ENCODE results near the gene SGCA. TPM values are rescaled to one million over a fixed set of nuclear protein-coding genes. Genes with fewer than 3 reads are reported as not detected.

Gene SGCA
- polyA plus RNA-seq, 6 donors from 2014 or later: 2.0 to 16.6 (median 3.5) TPM

GRCh38 chr17:50139185-50139783 is 26.5 kb upstream of the SGCA start:
- H3K4me3 Mint-ChIP-seq: no peak overlapping the region

GRCh38 chr17:50139950-50140885 is 25.6 kb upstream of the SGCA start:
- DNase-seq (peak; percentile 78), ATAC-seq (ENCODE audit: low read depth in 2 of 2) (peak; percentile 87 to 90)
- Mint-ChIP-seq H3K9me3 (no peaks in the 10 kb centered on the region), H3K27ac (peak overlapping the region in 5 of 6 donors; percentile 57 to 98 (median 89)), H3K4me1 (peaks cover 75 to 78% (median 77%) of the 10 kb centered on the region in 3 donors), H3K27me3 (no peaks in the 10 kb centered on the region), H3K36me3 (peaks cover 21 to 55% of the 10 kb centered on the region in 2 donors), H3K4me3 (peak overlapping the region in 7 of 8 donors; percentile 6 to 86 (median 70))

More at GRCh38 chr17:50139185-50139783, 26.5 kb upstream of the SGCA start:
- no peak for DNase-seq
- H3K4me1 Mint-ChIP-seq: peaks cover 66 to 69% (median 68%) of the 10 kb centered on the region in 3 donors
- no peaks in the 10 kb centered on the region for H3K9me3 Mint-ChIP-seq
- H3K27me3 Mint-ChIP-seq: no peaks in the 10 kb centered on the region
- peaks cover 16 to 46% of the 10 kb centered on the region in 2 donors for H3K36me3 Mint-ChIP-seq
- ATAC-seq (ENCODE audit: low read depth in 2 of 2): no peak
- peak overlapping the region in 4 of 6 donors; percentile 86 to 98 (median 89) for H3K27ac Mint-ChIP-seq

GRCh38 chr17:50141026-50141744 is 24.6 kb upstream of the SGCA start:
- H3K9me3 Mint-ChIP-seq: no peaks in the 10 kb centered on the region
- H3K36me3 Mint-ChIP-seq: peaks cover 21 to 61% of the 10 kb centered on the region in 2 donors
- peak overlapping the region; percentile 38 to 86 (median 79) for H3K4me3 Mint-ChIP-seq

GRCh38 chr17:50141745-50142110 is 24.1 kb upstream of the SGCA start:
- no peak for DNase-seq
- Mint-ChIP-seq H3K36me3 (peaks cover 21 to 60% of the 10 kb centered on the region in 2 donors), H3K9me3 (no peaks in the 10 kb centered on the region)

More at GRCh38 chr17:50141026-50141744, 24.6 kb upstream of the SGCA start:
- ATAC-seq (ENCODE audit: low read depth in 2 of 2) (no peak), DNase-seq (no peak)
- Mint-ChIP-seq H3K27ac (peak overlapping the region in 5 of 6 donors; percentile 78 to 98 (median 93)), H3K27me3 (no peaks in the 10 kb centered on the region), H3K4me1 (peaks cover 85 to 88% (median 87%) of the 10 kb centered on the region in 3 donors)

GRCh38 chr17:50143461-50144176 is 22.2 kb upstream of the SGCA start:
- H3K4me3 Mint-ChIP-seq: peak overlapping the region in 7 of 8 donors; percentile 65 to 100 (median 91)
- ATAC-seq (ENCODE audit: low read depth in 2 of 2): no peak

More at GRCh38 chr17:50141745-50142110, 24.1 kb upstream of the SGCA start:
- no peaks in the 10 kb centered on the region for H3K27me3 Mint-ChIP-seq
- H3K27ac Mint-ChIP-seq: peak overlapping the region in 5 of 6 donors; percentile 83 to 98 (median 93)
- no peak for ATAC-seq (ENCODE audit: low read depth in 2 of 2)
- peaks cover 87 to 89% (median 89%) of the 10 kb centered on the region in 3 donors for H3K4me1 Mint-ChIP-seq
- peak overlapping the region; percentile 38 to 86 (median 77) for H3K4me3 Mint-ChIP-seq

GRCh38 chr17:50144355-50144754 is 21.4 kb upstream of the SGCA start:
- Mint-ChIP-seq H3K27me3 (no peaks in the 10 kb centered on the region), H3K4me1 (peaks cover 84 to 87% (median 84%) of the 10 kb centered on the region in 3 donors), H3K27ac (peak overlapping the region; percentile 61 to 98 (median 88)), H3K9me3 (no peaks in the 10 kb centered on the region), H3K36me3 (peaks cover 21 to 51% of the 10 kb centered on the region in 2 donors), H3K4me3 (peak overlapping the region; percentile 65 to 100 (median 88))
- DNase-seq (no peak), ATAC-seq (ENCODE audit: low read depth in 2 of 2) (no peak)

More at GRCh38 chr17:50143461-50144176, 22.2 kb upstream of the SGCA start:
- Mint-ChIP-seq H3K36me3 (peaks cover 21 to 51% of the 10 kb centered on the region in 2 donors), H3K9me3 (no peaks in the 10 kb centered on the region), H3K27ac (peak overlapping the region in 5 of 6 donors; percentile 61 to 98 (median 90)), H3K27me3 (no peaks in the 10 kb centered on the region), H3K4me1 (peaks cover 84 to 87% (median 87%) of the 10 kb centered on the region in 3 donors)
- no peak for DNase-seq

GRCh38 chr17:50144845-50145531 is 20.8 kb upstream of the SGCA start:
- Mint-ChIP-seq H3K4me1 (peaks cover 77 to 81% (median 78%) of the 10 kb centered on the region in 3 donors), H3K9me3 (no peaks in the 10 kb centered on the region), H3K36me3 (peaks cover 21 to 45% of the 10 kb centered on the region in 2 donors), H3K27me3 (no peaks in the 10 kb centered on the region), H3K27ac (peak overlapping the region in 5 of 6 donors; percentile 87 to 99 (median 94)), H3K4me3 (peak overlapping the region; percentile 83 to 100 (median 98))
- DNase-seq: no peak
- no peak for ATAC-seq (ENCODE audit: low read depth in 2 of 2)

GRCh38 chr17:50145532-50146229 is 20.1 kb upstream of the SGCA start:
- Mint-ChIP-seq H3K27me3 (no peaks in the 10 kb centered on the region), H3K4me3 (peak overlapping the region; percentile 86 to 100 (median 100)), H3K4me1 (peaks cover 70 to 74% (median 71%) of the 10 kb centered on the region in 3 donors), H3K27ac (peak overlapping the region in 5 of 6 donors; percentile 74 to 99 (median 94)), H3K36me3 (peaks cover 21 to 44% of the 10 kb centered on the region in 2 donors), H3K9me3 (no peaks in the 10 kb centered on the region)
- DNase-seq (no peak), ATAC-seq (ENCODE audit: low read depth in 2 of 2) (no peak)

- H3K27me3 Mint-ChIP-seq: no peaks in the 10 kb centered on the region
- ATAC-seq (ENCODE audit: low read depth in 2 of 2) (no peak), DNase-seq (no peak)
- H3K36me3 Mint-ChIP-seq: peaks cover 21 to 44% of the 10 kb centered on the region in 2 donors
- peak overlapping the region; percentile 90 to 99 (median 98) for H3K27ac Mint-ChIP-seq
- H3K9me3 Mint-ChIP-seq: peaks cover 0 to 2% (median 0%) of the 10 kb centered on the region in 7 donors
- peak overlapping the region; percentile 86 to 100 (median 100) for H3K4me3 Mint-ChIP-seq
- peaks cover 63 to 68% (median 64%) of the 10 kb centered on the region in 3 donors for H3K4me1 Mint-ChIP-seq
Observed at GRCh38 chr17:50146230-50146926, 19.4 kb upstream of the SGCA start.

GRCh38 chr17:50146927-50147665 is 18.7 kb upstream of the SGCA start:
- Mint-ChIP-seq H3K4me1 (peaks cover 59 to 68% (median 60%) of the 10 kb centered on the region in 3 donors), H3K27me3 (no peaks in the 10 kb centered on the region), H3K4me3 (peak overlapping the region; percentile 86 to 100 (median 100)), H3K36me3 (peaks cover 21 to 44% of the 10 kb centered on the region in 2 donors), H3K9me3 (peaks cover 0 to 2% (median 0%) of the 10 kb centered on the region in 7 donors), H3K27ac (peak overlapping the region; percentile 90 to 99 (median 98))
- no peak for DNase-seq
- ATAC-seq (ENCODE audit: low read depth in 2 of 2): no peak
